NCI-H1092 treated with DMSO at 0.1 percent for 48 hours (cell line): ENCODE measurements around the gene GRID1.

Experiments
- DNase-seq: peaks from one replicate; lab custom pipeline; 2025; lab: John Stamatoyannopoulos, UW

Gene GRID1

DNA sequence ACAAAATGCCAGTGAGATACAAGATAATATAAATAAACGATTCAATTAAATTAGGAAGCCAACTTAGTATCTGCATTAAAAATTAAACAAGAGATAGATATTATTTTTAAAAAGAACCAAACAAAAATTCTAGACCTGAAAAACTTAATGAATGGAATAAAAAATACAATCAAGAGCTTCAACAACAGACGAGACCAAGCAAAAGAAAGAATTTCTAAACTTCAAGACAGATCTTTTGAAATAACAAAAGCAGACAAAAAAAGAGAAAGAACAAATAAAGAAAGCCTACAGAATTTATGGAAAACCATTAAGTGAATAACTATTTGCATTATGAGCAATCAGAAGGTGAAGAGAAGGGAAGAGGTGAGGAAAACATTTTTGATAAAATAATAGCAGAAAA lies 555.2 kb downstream of the GRID1 start:
- no peak for DNase-seq

DNA sequence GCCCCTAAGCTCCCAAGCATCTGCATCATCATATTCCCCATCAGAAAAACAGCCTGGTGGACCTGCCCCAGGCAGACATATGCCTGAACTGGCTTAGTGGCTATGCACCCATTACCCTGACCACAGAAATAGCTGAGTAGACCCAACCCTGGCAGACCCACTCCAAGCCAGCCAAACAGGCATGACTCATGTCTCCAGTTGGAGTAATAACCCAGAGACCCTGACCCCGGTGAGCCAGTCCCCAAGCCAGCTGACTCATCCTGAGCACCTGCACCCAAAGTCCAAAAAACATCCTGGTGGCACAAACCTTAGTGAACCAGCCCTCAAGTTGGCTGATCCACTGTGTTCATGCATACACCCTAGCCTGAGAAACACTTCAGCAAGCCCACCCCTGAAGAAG lies 555.9 kb downstream of the GRID1 start:
- no peak for DNase-seq

DNA sequence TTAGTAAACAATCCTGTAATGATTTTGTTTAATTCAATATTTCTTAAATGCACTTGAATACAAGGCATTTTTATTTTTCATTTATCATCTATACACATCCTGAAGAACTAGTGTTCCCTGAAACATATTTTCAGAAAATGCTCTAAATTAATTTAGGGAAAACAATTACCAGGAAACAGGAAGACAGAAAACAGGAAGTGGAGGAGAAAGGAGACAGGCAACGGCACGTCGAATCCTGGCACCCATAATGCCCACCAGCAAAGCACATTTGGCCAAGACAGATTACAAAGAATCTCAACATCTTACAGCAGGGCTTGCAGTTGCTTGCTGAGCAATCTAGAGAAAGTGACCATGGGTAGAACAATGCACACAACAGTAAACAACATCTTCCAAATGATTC lies 571.1 kb downstream of the GRID1 start:
- DNase-seq: no peak

DNA sequence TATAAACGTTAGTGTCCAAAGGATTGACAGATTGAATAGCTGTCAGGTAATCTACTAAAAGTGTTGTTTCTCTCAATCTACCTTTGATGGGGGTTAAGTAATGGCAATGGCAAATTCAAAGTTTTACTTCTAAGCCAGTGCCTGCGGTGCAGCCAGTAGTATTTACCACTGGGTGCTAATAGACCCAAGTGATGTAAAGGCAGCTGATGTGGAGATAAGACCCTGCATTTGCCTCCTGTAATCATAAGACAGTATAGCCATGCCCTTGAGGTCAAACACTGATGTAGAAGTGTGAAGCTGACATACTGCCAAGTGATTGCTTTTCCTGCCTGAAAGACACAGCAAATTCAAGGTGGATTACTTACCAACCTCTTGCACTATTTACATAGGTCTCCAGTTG lies 572.0 kb downstream of the GRID1 start:
- no peak for DNase-seq

DNA sequence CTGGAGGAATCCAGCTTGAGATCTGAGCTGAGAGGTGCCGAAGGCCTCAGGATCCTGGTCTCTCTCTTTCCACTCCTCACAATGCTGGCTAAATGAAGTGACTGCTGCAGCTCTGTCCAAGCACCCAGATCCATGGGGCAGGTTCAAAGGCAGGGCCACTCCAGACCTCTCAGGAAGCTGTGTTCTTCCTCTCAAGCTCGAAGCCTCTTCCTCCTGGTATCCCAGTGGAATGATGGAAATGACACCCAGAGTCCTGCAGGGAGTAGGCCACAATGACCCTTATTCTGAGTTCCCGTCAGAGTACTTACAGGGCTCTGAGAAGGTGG lies 574.1 kb downstream of the GRID1 start:
- no peak for DNase-seq

DNA sequence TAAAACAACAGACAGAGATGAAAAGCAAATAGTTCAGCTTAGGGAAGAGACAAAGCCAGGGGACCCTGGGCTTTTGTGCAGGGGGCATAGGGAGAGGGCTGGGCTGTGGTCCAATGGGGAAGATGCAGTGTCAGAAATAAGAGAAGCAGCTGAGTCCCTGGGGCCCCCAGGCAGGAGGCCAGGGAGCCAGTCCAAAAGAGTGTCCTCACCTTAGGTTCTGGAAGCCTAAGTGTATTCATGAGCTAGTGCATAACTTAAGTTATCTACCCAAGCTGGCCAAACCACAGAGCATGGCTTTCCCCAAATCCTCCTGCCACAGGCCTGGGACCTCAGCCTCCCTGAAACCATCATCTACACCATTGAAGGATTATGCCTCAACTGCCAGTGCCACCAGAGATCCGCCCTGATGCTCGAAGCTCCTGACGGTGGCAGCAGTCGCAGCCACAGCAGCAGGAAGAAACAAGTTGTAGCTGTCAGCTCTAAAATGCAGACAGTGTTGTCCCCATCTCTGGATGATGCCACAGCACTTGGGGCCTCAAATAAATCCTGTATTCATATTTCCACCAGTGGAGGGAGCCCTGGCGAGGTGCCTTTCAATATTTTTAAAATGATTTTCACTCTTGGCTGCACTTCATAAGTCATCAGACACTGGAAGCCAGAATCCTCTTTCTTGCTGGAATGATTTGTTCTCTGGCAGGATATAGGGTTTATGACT lies 574.6 kb downstream of the GRID1 start:
- no peak for DNase-seq

DNA sequence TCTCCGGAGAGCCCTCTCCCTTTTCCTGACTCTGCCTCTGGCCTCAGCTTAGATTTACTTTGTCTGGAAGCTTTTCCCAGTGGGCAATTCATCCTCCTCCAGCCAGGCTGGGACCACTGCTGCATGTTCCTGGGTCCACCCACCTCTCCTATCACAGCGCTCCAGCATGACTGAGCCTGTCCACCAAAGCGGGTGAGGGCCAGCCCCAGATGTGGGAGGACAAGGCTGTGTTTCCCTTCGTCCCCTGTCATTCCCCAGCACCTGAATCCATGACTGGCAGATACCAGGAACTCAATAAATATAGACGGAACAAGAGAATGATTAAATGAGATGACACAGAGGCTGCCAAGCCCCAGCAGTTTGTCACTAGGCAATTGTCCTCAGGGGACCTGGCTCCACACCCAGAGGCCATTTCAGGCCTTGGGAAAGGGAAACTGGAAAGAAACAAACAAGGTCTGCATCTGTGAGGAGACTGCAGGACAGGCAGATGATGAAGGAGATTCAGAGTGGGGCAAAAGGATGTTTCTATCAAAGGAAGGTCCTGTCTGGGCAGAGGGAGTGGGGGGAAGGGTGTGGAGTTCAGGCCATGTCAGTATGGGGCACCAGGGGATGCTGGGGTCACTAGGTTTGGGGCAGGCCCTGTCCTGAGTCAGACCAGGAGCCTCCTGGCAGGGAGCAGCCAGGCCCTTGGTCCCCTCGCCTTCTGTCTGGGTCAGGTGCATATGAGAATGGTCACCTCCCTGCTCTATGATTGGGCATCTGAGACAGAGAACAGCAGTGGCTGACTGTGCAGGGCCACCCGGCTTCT lies 576.4 kb downstream of the GRID1 start:
- no peak for DNase-seq

DNA sequence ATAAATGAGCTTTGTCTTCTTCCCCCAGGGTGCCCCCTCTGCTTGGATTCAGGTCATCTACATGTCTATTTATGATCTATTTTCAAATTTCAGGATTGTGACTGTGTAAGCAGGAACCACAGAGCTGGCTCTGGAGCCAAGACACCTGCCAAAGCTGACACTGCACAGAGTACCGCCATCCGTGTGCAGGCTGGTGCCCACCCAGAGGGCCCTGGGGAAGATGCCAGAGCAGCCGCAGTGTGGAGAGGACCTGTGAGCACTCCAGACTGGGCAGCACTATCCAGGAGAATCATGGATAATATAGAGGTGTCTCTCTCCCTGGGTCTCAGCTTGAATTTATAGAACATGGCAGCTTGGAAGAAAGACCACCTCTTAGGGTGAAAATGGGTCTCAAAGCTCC lies 577.5 kb downstream of the GRID1 start:
- no peak for DNase-seq

DNA sequence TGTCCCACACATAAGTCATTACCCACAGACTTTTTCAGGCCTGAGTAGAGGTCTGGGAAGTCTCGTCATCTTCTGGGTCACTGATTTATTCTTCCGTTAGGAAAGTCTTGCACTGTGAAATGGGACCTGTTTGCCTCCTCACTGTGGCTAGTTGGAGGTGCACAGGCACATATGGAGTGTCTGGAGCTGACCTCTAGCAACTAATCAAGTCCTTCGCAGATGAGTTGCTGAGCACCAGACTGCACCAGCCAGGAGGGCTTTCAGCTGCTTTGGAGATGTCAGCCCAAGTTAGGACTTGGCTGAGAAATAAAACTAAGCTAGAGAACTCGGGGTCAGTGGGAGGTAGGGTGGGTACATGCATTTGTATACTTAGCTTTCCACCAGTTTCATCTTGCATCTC lies 578.0 kb downstream of the GRID1 start:
- no peak for DNase-seq

DNA sequence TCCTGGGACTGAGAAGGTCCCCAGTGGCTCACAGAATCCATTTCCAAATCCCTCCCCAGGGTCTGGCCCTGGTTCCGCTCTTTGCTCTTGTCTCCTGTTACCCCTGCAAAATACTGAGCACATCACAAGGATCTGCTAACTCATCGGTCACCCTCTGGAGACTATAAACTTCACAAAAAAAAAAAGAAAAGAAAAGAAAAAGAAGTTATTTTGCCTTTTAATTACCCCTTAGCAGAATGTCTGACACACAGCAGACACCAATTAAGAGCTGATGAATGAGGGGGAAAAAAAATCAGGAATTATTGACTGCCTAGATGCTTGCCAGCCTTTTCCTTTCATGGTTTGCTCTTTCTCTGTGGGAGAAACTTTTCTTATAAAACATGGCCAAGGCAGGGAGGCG lies 578.7 kb downstream of the GRID1 start:
- no peak for DNase-seq

DNA sequence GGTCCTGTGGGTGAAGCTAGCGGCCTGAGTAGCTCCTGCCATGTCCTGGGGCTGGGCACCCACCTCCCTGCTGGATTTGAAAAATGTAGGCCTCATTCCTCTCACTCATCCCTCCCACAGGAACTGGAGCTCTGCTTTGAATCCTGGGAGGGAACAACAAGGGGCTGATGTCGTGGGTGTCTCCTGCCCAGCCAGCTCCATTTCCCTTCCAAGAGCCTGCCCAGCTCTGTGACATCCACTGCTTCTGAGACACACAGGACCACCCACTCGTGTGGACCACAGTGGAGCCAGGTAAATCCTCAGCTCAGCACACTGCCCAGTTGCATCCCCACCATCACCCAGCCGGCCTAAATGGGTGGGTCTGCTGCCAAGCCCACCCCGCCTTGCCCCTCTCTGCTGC lies 579.2 kb downstream of the GRID1 start:
- DNase-seq: no peak

DNA sequence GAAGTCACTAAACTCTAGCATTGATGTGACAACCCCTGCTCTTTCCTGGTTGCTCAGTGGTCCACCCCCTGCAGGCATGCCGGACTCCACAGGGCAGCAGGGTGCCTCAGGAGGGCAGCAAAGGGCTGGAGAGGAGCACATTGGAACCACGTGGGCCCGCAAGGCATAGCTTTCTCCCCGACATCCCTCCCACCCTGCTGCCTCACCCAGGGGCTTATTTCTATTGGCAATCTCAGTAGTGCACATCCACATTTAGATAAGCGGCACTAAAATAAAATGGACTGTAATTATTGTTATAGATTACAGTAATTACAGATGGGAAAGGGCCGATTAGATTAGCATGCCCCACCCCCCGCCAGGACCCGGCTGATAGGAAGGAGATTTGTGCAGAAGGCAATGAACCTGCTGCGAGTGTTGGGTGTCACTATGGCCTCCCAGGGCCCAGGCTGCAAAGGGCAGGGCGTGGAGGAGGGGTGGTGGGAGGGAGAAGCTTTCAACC lies 580.1 kb downstream of the GRID1 start:
- DNase-seq: peak; percentile 0

DNA sequence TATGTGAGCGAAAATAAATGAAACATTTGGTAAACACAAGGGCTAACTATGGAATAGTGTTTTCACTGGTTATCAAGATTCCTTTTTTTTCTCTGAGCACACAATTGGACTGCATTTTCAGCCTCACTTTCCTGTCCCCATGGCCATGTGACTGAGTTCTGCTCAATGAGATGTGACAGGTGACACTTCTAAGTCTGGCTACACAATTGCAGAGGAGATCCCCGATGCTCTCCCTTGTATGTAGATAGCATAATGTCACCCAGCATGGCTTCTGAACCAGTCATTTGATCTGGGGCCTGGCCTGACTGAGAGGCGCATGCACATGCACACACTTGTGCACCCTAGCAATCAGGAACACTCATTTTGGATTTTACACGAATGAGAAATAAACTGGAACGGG lies 581.8 kb downstream of the GRID1 start:
- no peak for DNase-seq

DNA sequence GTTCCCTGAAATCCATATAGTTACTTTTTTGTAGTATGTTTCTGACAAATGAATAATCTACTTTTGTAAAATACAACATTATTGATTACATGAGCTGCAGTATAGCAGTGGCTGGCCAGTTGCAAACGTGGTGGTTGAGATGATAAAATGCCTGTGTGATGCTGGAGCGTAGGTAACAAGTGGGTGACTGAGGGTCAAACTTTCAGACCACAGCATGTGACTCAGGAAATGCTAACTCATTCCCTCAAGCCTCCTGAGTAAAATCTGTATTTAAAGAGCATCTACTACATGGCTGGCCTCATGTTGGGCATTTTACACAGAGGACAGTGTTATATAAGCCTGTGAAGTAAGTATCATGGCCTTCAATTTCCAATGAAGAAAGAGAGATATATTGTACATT lies 585.2 kb downstream of the GRID1 start:
- DNase-seq: no peak

DNA sequence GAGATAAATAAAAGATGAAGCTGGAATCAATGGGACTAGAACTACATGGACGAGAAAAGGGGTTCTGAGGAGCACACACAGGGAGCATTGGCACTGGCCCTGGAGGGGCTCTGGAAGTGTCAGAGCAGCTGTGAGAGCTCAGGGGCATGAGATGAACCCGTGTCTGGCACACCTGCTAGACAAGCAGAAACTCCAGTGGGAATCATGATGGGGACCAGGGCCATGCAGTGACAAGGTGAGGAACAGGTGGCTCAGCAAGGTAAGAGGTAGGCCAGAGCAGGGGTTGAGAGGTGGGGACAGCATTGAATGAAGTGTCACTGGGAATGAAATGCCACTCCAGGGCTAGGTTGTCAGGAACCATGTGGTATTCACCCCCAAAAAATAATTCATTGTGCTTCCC lies 588.5 kb downstream of the GRID1 start:
- DNase-seq: no peak

DNA sequence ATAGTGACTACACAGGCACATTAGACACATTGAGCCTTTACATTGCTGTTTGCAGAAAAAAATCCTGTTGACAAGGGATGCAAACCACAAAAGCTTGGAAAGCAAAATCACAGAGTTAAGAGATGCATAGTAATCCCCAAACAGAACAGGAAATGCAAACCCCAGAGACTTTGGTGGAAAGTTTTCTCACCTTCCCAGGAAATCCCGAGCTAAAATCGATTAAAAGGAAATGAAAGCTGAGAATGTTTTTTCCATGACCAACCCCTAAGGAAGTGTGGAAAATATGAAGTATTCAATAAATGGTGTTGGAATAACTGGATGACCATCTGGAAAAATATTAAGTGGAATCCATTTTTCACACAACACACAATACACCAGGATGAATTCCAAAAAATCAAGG lies 598.7 kb downstream of the GRID1 start:
- no peak for DNase-seq

DNA sequence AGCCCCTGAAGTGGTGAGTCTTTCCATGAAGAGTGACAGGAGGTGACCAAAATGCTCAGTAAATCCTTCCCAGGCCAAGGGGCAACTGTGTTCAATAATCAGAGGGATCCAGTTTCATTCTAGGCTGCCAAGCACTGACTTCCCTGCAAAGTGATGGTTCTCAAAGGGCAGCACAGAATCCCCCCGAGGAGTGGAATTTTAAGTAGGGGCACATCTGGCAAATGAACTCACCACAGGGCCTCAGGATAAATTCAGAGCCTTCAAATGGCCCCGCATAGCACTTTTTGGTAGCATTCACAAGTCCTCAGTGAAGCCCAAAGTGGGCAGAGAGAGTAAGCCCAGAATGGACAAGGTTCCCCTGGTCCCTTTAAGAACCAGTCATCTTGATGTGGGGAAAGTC lies 602.5 kb downstream of the GRID1 start:
- no peak for DNase-seq

DNA sequence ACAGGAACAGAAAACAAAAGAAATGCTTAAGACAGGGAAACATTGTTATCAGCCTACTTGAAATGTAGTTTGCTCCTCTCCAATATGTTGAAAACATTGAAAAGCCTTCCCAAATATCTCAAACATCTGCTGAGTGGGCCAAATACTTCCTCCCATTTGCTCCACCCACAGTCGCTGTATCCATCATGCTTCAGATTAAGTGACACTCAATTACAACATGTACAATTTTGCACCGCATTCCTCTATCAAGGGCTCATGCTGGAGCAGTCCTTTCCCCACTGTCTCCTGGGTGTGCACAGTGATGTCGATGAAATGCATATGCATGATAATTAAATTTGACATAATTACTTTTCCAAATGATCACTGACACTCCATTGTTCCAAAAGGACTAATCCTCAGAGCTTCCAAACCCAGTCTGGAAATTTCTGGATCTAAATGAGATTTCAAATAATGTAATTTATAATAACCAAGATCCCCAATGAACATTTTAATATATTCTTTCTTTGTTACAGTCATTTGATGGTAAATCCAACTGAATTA lies 604.6 kb downstream of the GRID1 start:
- DNase-seq: no peak

DNA sequence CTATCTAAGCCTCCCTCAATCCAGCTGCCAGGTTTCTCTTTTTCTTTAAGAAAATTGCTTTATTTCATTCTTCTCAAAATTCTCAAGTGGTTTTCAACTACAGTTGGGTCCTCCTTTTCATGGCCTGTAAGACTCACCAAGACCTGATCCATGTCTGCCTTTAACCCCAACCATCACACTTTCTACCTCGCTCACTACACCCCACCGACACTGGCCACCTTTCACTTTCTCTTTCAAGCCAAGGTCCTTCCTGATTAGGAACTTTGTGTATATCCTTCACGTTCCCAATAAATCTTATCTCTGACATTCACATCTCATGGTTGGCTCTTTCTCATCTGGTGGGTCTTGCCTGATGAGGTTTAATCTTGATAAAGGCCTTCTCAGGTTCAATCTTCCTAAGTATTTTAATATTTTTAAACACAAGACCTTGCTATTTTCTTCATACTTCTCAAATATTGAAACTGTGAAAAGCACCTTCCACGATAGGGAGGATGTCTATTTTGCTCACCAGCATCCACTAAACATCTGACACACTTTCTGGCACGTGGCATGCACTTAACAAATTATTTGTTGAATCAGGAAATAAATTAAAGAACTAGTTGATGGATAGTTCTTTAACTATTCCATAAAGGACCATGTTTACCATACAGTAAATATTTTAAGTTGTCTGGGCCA lies 624.8 kb downstream of the GRID1 start:
- no peak for DNase-seq

DNA sequence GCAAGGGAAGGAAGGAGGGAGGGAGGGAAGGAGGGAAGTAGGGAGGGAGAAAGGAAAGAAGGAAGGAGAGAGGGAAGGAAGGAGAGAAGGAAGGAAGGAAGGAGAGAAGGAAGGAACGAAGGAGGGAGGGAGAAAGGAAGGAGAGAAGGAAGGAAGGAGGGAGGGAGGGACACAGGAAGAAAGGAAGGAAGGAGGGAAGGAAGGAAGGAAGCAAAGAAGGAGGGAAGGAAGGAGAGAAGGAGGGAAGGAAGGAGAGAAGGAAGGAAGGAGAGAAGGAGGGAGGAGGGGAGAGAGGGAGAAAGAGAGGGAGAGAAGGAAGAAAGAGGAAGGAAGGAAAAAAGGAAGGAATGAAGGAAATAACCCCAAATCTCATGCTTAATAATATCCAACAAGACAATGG lies 630.6 kb downstream of the GRID1 start:
- DNase-seq: no peak

DNA sequence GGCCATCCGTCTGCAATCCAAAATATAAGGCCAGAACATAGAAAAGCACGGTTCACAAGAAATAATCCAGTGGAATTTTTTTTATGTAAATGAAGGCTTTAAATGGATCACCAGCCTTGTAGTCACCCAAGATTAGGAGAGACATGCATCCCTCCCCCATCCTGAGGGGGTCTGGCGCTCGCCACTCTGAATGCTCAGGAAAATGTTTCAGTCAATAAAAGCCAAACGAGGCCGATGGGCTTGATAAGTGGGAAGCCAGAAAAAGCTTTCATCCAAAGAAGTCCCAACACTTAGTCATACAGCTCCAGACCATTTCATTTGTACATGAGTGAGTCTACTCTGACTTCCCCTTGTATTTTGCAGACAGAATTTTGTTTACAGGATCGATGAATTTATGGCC lies 631.8 kb downstream of the GRID1 start:
- no peak for DNase-seq

DNA sequence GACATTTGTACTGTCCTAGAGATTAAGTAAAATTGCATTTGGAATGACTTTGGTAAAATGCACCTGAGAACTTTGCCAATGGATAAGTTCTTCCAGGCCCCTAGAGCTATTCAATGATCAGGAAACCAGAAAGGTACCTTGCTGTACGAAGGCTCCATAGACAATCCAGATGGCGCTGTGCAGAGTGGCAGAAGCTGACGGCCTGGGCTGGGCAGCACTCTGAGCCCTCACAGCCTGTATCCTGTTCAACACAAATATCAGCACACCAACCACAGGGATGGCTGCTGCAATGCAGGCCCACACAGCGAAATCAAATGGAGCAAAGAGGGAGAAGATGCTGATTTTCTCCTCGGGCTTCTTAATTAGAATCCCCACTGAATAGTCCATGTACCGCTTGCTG lies 642.4 kb downstream of the GRID1 start:
- DNase-seq: no peak
